Measurements from ENCODE around the gene HMCN2.

HMCN2 gene

GRCh38 chr9:130478736-130479575, 213.4 kb downstream of the HMCN2 start:
- DNase-seq = no peak

- no peak for DNase-seq
Observed at GRCh38 chr9:130479587-130479986, 214.0 kb downstream of the HMCN2 start.

DNA sequence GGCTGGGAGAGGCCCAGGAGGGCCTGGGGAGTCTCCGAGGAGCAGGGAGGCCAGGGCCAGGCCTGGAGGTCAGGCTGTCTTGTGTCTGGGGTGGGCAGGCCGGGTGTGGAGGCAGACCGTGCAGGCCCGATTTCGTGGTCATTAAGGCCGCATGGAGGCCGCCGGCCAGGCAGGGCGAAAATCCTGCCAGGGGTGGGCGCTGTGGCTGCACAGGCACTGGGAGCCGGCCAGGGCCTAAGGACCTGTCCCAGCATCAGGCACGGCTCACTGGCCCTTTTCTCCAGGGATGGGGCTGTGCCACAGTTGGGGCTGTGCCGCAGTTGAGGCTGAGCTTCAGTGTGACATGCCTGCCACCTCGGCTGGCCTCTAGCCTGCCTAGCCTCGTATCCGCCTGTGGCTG, 215.1 kb downstream of the HMCN2 start:
- no peak for DNase-seq

- no peak for DNase-seq
Observed at GRCh38 chr9:130482463-130482862, 216.9 kb downstream of the HMCN2 start.

- no peak for DNase-seq
Observed at GRCh38 chr9:130483371-130483971, 217.9 kb downstream of the HMCN2 start.
